Stimulated activated CD8-positive, alpha-beta memory T cell treated with anti-CD3 and anti-CD28 coated beads, Interleukin-2, amount 100 ng/mL, for 1 hour (primary cell): Measurements from ENCODE around the gene AK1.

Experiments used
- DNase-seq, 2 donors: peaks; one replicate each; pipeline ENCODE4 v3.0.0-alpha.2; 2020; ENCODE audit warnings: low read depth in 2 of 2

Gene AK1

GRCh38 chr9:127867356-127868277, 9.9 kb downstream of the AK1 start:
- DNase-seq, result no peak

- no peak for DNase-seq
These were observed 10.9 kb downstream of the AK1 start for GRCh38 chr9:127866535-127866934.

GRCh38 chr9:127865645-127866464, 11.6 kb downstream of the AK1 start:
- DNase-seq, result no peak

- no peak for DNase-seq
These were observed 14.3 kb downstream of the AK1 start for GRCh38 chr9:127863191-127863621.

GRCh38 chr9:127862075-127863011, 15.1 kb downstream of the AK1 start:
- peak; percentile 19 to 28 for DNase-seq

GRCh38 chr9:127860779-127861178, 16.7 kb downstream of the AK1 start:
- DNase-seq, result no peak

- DNase-seq, result no peak
These were observed 17.2 kb downstream of the AK1 start for GRCh38 chr9:127860260-127860659.

- DNase-seq, result no peak
These were observed 19.4 kb downstream of the AK1 start for GRCh38 chr9:127858041-127858512.

- no peak for DNase-seq
These were observed 20.2 kb downstream of the AK1 start for GRCh38 chr9:127857278-127857677.

GRCh38 chr9:127856729-127857116, 20.8 kb downstream of the AK1 start:
- DNase-seq, result no peak

- DNase-seq, result no peak
These were observed 21.3 kb downstream of the AK1 start for GRCh38 chr9:127856094-127856728.

- DNase-seq, result no peak
These were observed 22.0 kb downstream of the AK1 start for GRCh38 chr9:127855522-127855921.

- no peak for DNase-seq
These were observed 22.5 kb downstream of the AK1 start for GRCh38 chr9:127854960-127855359.

- DNase-seq, result no peak
These were observed 23.2 kb downstream of the AK1 start, which contains the start of gene ENG for GRCh38 chr9:127854184-127854806. Gene ENG (minus strand): TSS chr9:127854658. CDS start chr9:127854355, 303 bp downstream.

GRCh38 chr9:127853312-127854183, 23.9 kb downstream of the AK1 start:
- no peak for DNase-seq

- no peak for DNase-seq
These were observed 24.6 kb downstream of the AK1 start for GRCh38 chr9:127852829-127853228.

GRCh38 chr9:127850286-127850830, 27.1 kb downstream of the AK1 start:
- DNase-seq, result no peak

GRCh38 chr9:127848756-127849504, 28.5 kb downstream of the AK1 start:
- DNase-seq, result no peak
